ENCODE data around the gene L3MBTL3.
"Not testable (repeated sequence)": the region's sequence is repeated elsewhere in the genome, so short reads cannot be mapped to it uniquely, and the experiment has no call there.

Gene L3MBTL3

DNA sequence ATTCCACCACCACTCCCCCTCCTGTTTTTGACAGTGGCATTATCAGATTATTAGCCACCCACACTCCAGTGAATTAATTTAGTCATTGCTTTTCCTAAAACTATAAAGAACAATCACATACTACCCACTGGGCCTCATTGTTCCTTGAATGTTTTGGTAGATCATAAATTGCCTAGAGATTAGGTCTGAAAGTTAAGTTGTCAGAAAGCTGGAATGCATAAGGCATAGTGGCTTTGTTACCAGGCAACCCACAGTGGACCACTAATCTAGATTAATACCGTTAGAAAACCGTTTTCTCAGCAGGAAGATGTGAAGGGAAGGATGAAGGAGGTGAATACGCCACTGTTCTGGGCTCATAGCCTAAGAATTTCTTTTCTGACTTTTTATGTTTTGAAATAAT is 128.7 kb downstream of the L3MBTL3 start:
- DNase-seq, result no peak

DNA sequence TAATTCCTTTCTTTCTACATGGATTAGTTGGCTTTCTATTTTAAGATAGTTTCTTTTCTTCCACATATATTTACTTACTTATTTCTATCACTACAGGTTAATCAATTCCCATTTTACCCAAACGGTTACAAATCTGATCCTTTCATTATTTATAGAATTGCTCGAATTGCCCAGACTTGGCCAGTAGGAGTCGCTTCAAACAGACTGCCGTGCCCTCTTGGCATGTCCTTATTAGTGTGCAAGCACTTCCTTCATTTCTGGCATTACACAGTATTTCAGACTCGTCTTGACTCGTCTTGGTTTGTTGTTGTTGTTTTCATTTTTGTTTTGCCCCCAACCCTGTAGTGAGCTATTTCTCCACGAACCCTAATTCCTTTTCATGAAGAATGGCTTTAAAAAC is 129.8 kb downstream of the L3MBTL3 start:
- DNase-seq, result no peak

DNA sequence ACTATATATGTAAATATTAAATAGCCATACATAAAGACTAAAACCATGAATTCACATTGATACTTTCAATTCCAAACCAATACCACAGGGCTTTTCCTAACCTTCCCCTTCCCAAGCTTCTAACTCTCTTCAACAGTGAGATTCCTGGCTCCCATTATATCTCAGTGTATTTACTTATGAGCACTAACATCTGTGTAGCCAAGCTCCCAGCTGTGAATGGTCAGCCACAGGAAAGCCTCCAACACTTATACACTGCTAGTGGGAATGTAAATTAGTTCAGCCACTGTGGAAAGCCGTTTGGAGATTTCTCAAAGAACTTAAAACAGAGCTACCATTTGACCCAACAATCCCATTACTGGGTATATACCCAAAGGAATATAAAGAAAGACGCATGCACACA is 130.6 kb downstream of the L3MBTL3 start:
- not testable (repeated sequence) for DNase-seq

DNA sequence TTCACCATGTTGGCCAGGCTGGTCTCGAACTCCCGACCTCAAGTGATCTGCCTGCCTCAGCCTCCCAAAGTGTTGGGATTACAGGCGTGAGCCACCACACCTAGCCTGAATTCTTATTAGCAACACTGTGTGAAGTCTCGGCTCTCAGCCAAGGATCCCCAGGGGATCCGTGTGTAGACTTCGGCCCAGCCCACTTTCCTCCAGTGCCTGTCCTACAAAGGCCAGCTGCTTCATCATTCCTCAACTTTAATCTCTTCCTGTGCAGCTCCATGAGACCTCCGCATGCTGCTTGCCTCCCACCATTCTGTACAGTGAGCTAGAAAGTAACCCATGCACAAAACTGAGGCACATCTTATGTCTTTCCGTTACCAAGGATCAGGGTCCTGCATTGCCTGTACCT is 132.5 kb downstream of the L3MBTL3 start:
- no peak for DNase-seq

DNA sequence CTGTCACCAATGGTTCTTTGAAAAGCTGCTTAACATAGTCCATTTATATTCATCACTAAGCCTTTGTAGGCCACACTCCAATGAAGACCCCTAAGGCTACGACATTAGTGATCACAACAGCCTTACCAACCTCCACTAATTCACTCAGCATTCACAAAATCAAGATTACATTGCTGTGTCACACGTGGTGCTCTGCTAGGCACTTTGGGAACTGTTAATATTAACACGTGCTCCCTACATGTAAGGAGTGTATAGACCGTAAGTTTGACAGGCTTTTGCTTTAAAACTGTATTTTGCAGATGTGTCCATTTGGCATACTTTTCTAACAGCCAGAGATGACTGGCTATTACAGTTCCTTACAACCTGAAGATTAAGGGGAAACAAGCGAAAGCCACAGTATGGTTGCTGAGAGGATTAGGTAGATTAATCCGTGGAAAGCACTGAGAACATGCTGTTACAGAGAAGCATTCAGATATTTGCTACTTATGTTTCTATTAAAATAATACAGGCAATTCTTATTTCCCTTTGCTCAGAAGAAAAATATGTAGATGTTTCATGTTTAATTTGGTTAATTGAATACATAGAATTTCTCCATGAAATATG is 134.6 kb downstream of the L3MBTL3 start:
- no peak for DNase-seq

DNA sequence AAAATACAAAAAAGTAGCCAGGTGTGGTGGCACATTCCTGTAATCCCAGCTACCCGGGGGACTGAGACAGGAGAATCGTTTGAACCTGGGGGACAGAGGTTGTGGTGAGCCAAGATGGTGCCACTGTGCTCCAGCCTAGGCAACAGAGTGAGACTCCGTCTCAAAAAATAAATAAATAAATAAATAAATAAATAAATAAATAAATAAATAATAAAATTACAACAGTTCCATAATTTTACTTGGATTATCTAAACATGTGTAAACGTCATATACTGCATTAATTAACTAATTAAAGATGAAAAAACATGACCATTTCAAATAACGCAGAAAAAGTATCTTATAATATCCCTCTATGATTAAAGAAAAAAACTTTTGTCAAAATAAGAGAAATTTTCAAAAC is 138.5 kb downstream of the L3MBTL3 start:
- no peak for DNase-seq

DNA sequence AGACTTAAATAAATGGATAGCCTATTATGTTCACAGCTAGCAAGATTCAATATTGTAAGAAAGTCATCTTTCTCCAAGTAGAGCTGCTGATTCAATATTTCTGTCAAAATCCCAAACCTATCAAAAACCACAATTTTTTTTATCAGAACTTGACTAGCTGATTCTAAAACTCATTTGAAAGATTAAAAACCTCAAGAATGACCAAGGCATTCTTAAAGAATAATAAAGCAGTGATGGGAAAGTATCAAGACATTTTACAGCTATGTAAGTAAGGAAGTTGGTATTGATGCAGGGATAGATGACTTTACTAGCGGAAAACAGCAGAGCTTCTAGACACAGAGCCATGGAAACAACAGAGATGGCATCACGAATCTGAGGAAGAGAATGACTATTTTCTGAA is 139.7 kb downstream of the L3MBTL3 start:
- DNase-seq, result no peak

DNA sequence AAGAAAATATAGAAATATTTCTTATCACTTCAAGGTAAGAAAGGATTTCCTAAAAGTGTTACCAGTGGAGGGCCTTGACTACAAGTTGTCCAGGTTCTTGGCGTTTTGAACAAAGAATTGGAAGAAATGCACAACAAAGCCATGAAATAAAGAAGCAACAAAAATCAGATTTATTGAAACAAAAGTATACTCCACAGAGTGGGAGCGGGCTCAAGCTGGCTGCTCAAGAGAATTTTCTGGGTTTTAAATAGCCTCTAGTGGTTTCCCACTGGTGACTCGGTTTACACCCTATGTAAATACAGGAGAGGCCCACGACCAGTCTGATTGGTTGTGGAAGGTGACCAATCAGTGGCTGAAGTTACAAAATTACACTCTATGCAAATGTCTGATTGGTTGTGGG is 140.2 kb downstream of the L3MBTL3 start:
- DNase-seq, result no peak

DNA sequence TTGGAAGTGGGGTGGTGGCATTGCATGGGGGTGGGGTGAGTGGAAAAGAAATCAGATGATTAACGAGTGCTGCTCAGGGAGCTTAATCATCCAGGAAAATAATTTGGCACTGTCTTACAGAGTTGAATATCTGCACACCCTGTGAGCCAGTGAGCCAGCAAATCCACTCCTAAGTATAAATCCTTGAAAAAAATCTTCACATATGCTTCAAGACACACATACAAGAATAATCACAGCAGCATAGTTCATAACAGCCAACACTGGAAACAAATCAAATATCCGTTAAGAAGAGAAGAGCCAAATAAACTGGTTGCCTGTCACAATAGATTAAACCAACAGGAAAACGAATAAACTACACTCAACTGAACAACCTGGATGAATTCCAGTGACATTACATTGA is 141.6 kb downstream of the L3MBTL3 start:
- DNase-seq, result no peak

DNA sequence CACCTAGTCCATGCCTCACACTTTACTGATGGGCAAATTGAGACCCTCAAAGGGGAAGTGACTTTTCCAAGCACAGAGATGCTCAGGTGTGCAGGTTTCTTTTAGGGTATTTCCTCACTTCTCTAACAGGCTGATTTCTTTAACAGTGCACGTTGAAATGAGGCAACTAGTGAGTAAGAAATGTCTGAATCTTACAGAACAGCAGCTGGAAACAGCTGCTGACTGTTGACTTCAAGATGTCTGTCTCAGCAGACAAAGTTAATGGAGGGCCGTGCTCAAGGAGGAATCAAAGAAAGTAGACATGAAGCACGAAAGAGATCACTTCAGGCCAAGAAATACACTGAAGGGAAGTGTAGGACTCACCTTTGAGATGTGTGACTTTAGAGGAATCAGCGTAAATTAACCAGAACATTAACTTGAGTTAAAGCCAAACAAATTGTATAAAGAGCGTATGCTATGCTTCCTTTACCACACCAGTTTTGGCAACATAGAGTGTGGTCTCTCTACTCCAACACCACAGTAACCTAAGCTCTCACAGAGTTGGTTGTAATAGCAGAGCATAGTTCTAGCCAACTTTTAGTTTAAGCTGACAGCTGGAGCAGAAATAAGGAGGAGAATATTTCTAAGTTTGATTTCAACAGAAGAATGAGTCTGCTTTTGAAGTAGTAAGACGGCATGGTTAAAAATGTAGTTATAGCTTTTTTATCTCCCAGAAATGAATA is 143.5 kb downstream of the L3MBTL3 start:
- no peak for DNase-seq

DNA sequence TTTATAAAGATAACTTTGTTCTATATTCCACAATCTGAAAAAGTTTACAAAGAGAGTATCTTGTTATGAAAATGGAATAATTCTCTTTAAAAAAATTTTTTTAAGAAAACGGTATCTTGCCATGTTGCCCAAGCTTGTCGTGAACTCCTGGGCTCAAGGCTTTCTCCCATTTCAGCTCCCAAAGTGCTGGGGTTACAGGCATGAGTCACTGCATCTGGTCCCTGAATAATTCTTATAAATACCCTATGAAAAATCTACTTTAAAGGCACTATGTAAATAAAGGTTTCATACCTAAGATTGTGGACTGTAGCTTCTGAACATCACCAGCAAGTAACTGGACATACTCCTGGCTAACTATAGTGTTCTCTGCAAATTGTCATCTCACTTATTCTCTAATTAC is 144.0 kb downstream of the L3MBTL3 start:
- DNase-seq, result no peak

DNA sequence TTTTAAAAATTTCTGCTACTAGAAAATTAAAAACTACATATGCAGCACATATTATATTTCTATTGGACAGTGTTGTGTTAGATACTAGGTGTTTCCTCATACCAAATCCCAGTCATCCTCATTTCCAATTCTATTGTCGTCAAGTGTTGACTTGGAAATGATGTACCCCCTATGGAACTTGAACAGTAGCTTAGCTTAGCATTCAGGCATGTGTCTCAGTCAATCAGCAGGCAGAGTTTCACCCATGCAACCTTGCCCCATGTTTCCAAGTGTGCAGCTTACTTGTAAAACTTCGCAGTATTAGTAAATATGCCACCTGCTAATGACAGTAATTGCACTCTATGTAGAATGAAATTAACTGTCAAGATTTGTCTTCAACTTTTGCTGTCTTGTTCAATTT is 144.9 kb downstream of the L3MBTL3 start:
- DNase-seq, result no peak

DNA sequence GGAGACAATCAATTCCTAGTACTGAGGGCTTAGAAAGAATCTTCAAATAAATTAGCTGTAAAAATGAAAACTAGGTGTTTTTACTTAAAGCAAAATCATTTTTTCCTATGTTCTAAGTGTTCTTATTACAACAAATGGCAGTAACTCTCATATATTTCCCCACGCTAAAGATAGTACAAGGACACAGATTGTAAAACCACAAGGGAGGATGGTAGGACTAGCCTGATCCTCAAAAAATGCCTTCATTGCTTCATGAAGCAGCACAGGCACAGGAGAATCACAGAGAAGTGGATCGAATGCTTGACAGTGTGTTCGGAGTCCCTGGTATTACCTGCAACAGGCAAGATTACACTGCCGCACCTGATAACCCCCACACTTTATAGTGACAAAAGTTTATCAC is 145.9 kb downstream of the L3MBTL3 start:
- no peak for DNase-seq

DNA sequence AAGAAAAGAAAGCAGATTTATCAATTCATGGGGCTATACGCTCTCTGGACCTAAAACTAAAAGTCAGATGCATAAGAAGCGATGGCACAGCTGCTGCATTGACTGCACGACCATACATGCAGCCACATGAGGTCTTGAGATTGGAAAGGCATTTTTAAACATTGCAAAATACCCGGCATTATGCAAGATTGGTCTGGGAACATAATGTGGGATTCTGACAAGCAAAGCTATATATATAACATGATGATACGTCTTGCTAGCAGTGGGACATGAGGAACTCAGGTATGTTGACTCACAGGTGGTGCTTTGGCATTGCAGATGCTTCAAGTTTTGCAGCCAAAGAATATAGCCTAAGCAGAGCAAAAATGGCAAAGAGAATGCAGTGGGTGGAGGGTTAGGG is 149.3 kb downstream of the L3MBTL3 start:
- no peak for DNase-seq

DNA sequence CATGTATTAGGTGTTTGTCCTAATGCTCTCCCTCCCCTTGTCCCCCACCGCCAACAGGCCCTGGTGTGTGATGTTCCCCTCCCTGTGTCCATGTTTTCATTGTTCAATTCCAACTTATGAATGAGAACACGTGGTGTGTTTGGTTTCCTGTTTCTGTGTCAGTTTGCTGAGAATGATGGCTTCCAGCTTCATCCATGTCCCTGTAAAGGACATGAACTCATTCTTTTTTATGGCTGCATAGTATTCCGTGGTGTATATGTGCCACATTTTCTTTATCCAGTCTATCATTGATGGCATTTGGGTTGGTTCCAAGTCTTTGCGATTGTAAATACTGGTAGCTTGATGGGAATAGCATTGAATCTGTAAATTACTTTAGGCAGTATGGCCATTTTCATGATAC is 151.8 kb downstream of the L3MBTL3 start:
- DNase-seq, result not testable (repeated sequence)

DNA sequence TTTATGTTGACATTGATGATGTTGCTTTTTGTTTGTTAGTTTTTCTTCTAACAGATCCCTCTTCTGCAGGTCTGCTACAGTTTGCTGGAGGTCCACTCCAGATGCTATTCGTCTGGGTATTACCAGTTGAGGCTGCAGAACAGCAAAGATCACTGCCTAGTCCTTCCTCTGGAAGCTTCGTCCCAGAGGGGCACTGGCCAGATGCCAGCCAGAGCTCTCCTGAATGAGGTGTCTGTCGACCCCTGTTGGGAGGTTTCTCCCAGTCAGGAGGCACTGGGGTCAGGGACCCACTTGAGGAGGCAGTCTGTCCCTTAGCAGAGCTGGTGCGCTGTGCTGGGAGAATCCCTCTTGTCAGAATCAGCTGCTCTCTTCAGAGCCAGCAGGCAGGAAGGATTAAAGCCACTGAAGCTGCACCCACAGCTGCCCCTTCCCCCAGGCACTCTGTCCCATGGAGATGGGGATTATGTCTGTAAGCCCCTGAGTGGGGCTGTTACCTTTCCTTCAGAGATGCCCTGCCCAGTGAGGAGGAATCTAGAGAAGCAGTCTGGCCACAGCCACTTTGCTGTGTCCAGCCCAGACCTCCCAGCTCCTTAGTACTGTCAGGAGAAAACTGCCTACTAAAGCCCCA is 155.1 kb downstream of the L3MBTL3 start:
- DNase-seq, result not testable (repeated sequence)

DNA sequence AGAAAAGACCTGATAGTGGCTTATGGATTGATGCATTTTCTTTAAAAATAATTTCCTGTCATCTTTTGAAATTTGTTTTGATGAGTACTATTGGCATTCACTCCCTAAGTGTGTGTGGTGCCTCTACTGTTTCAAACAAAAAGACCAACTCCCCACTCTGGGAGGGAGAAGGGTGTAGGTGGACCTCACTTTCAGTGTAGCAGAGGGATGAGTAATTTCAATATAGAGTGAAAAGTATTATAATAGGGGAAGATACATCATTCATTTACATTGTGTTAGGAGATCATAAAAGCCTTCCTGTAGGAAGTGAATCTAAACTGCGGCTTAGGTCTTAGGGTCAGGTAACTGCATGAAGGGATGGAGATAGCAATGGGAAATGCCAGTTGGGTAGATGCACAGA is 158.0 kb downstream of the L3MBTL3 start:
- DNase-seq, result no peak

DNA sequence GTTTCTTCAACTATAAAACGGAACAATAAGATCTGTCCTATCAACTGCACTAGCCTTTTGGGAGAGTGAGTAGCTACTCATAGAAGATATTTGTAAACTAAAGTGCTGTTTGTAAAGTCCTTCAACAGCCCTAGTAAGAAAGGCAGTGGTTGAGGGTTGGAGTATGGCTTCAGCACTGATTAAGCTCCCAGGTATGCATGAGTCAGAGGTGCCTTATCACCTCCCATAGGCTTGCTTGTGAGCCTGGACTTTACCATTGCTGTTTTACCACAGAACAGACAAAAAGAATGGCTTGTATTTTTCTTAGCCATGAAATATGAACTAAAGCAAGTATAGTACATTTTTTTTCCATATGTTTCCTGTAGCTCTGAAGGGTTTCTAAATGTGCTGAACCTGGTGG is 160.3 kb downstream of the L3MBTL3 start:
- DNase-seq, result no peak

DNA sequence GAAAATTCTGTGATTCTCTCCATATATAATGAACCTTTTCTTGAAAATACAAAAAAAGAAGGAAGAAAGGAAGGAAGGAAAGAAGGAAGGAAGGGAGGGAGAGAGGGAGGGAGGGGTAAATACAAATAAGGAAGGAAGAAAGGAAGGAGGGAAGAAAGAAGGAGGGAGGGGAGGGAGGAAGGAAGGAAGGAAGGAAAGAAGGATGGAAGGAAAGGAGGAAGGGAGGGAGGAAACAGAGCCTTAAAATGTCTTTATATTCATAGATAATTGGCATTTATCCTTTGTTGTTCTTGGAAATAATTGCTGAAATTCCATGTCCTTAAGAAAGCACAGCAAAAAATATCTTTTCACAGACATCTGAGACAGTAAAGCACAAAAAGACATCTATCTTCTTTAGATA is 164.1 kb downstream of the L3MBTL3 start:
- DNase-seq, result no peak

DNA sequence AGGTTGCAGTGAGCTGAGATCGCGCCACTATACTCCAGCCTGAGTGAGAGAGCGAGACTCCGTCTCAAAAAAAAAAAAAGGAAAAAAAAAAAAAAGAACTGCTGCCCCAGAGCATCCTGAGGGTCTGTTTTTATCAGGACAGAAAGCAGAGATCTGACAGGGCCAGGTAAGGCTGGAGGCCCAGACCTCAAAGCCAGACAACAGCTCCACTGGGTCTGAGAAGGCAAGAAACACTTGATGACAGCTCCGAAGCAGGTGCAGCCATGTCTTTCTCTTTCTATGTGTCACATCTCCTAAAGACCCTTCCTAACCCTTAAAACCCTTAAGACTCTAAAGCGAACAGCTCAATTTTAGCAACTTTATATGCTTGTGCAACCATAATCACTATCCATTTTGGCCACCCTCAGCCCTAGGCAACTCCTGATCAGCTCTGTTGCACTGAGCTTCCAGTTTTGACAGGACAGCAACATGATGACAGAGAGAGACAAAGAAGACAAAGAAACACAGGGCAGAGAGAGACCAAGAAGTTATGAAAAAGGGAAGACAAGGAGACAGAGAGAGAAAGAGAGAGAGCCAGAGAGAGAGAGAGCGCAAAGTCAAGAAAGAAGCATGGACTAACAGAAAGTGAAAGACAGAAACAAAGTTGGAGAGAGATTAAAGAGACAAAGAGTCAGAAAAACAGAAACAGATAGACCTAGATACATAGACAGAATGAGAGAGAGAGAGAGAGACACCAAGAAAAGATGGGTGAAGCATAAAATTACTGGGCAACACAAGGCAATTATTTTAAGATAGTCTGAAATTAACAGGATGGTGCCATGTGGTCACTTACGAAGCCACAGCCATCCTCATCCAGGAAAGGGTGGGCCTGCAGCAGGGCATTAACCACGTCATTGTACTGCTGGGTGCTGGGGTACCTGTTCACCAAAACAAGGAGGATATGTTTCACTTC is 165.2 kb downstream of the L3MBTL3 start:
- no peak for DNase-seq

DNA sequence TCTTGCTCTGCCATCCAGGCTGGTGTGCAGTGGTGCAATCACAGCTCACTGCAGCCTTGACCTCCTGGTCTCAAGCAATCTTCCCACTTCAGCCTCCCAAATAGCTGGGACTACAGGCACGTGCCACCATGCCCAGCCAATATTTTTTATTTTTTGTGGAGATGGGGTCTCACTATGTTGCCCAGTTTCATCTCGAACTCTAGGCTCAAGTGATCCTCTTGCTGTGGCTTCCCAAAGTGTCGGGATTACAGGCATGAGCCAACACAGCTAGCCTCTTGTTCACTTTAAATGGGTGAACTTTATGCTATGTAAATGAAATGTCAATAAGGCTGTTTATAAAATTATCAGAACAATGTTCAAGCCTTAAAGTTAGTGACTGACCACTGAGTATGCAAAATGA is 167.3 kb downstream of the L3MBTL3 start:
- no peak for DNase-seq

DNA sequence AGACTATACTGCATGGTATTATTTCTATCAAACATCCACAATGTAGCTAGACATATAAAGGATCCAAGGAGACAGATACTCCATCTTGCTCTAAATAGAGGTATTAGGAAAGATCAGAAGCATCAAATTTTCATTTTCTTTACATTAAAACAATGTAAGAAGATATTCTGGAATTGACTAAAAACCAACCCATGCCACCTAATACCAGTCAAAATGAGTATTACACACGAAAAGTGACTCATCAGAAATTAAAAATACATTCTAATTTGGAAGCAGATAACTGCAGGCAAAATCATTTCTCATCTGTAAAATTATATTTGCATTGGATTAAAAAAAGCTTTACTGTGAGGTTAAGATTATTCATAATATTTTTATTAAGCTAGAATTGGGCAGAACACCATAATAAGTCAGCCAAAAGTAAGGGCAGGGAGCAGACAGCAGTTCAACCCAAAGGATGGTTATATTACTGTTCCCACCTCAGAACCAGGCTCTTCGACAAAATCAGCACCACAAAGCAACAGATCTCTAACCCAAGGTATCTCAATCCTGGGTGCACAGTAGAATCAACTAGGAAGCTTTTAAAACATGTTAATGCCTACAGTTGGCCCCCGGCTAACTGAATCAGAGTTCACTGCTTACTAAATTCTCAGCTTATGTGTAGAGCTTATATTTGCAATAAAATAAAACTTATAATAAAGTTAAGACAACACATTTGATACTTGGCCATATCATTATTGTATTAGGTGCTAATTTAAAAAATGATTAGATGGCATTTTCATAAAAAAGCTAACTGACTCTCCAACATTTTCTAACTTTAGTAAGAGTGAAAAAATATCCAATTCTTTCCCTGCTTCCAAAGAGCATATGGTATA is 169.2 kb downstream of the L3MBTL3 start:
- DNase-seq, result no peak
